Measurements from ENCODE around the gene ETV6.
"Not testable (repeated sequence)": the region's sequence is repeated elsewhere in the genome, so short reads cannot be mapped to it uniquely, and the experiment has no call there.

The ETV6 gene

GRCh38 chr12:11649413-11650285 lies at the start of gene ETV6:
Gene ETV6, plus strand, starts transcription at chr12:11649674. Its CDS starts 454 bp downstream, at chr12:11650128.
- peak; percentile 69 for DNase-seq

- DNase-seq, result no peak
These were observed 49.3 kb upstream of the ETV6 start for GRCh38 chr12:11600199-11600598.

- no peak for DNase-seq
These were observed 47.8 kb upstream of the ETV6 start for GRCh38 chr12:11601647-11602046.

- no peak for DNase-seq
These were observed 42.0 kb upstream of the ETV6 start for GRCh38 chr12:11607313-11608081.

- no peak for DNase-seq
These were observed 40.4 kb upstream of the ETV6 start for GRCh38 chr12:11609045-11609444.

- DNase-seq, result no peak
These were observed 34.0 kb upstream of the ETV6 start for GRCh38 chr12:11615481-11615880.

- no peak for DNase-seq
These were observed 31.4 kb upstream of the ETV6 start for GRCh38 chr12:11618046-11618445.

- DNase-seq, result peak; percentile 9
These were observed 27.6 kb upstream of the ETV6 start for GRCh38 chr12:11621797-11622423.

- DNase-seq, result no peak
These were observed 26.6 kb upstream of the ETV6 start for GRCh38 chr12:11622876-11623281.

- no peak for DNase-seq
These were observed 26.1 kb upstream of the ETV6 start for GRCh38 chr12:11623382-11623781.

GRCh38 chr12:11624116-11624515 lies 25.4 kb upstream of the ETV6 start:
- no peak for DNase-seq

- not testable (repeated sequence) for DNase-seq
These were observed 21.8 kb upstream of the ETV6 start for GRCh38 chr12:11627709-11628108.

GRCh38 chr12:11628353-11628752 lies 21.1 kb upstream of the ETV6 start:
- DNase-seq, result no peak

GRCh38 chr12:11630046-11630706 lies 19.3 kb upstream of the ETV6 start:
- no peak for DNase-seq

- DNase-seq, result no peak
These were observed 18.2 kb upstream of the ETV6 start for GRCh38 chr12:11631288-11631687.

- DNase-seq, result not testable (repeated sequence)
These were observed 17.6 kb upstream of the ETV6 start for GRCh38 chr12:11631881-11632280.

- no peak for DNase-seq
These were observed 15.5 kb upstream of the ETV6 start for GRCh38 chr12:11633968-11634367.

- DNase-seq, result no peak
These were observed 14.1 kb upstream of the ETV6 start for GRCh38 chr12:11635341-11635740.

GRCh38 chr12:11638315-11638916 lies 11.1 kb upstream of the ETV6 start:
- DNase-seq, result no peak

GRCh38 chr12:11639454-11639853 lies 10.0 kb upstream of the ETV6 start:
- DNase-seq, result no peak

- no peak for DNase-seq
These were observed 8.0 kb upstream of the ETV6 start for GRCh38 chr12:11641522-11641921.

GRCh38 chr12:11642785-11643184 lies 6.7 kb upstream of the ETV6 start:
- DNase-seq, result no peak

GRCh38 chr12:11645391-11645790 lies 4.1 kb upstream of the ETV6 start:
- DNase-seq, result no peak

All from activated T-cell treated with anti-CD3 and anti-CD28 coated beads for 4 hours (primary cell).